Immature natural killer cell (primary cell): ENCODE data around the gene GPR160. TPM values are rescaled to one million over a fixed set of nuclear protein-coding genes. Genes with fewer than 3 reads are reported as not detected.

Experiments used
- DNase-seq, 3 donors: peaks; one replicate each; pipeline ENCODE4 v3.0.0; 2022; ENCODE audit warnings: mixed read lengths in 1 of 3
- H3K27ac Mint-ChIP-seq, 6 donors: one replicate each; pipeline ENCODE4 v1.8.0; 2020; ENCODE audit warnings: mixed read lengths in 6 of 6, mild to moderate bottlenecking in 5 of 6, inconsistent platforms in 4 of 6, moderate library complexity in 3 of 6
- H3K27me3 Mint-ChIP-seq, 3 donors: one replicate each; pipeline ENCODE4 v1.8.0; 2020 to 2021; ENCODE audit warnings: low read depth in 3 of 3, mild to moderate bottlenecking in 3 of 3, mixed read lengths in 3 of 3, moderate library complexity in 3 of 3, inconsistent platforms in 1 of 3
- H3K36me3 Mint-ChIP-seq, 3 donors: one replicate each; pipeline ENCODE4 v1.8.0; 2020; ENCODE audit warnings: mixed read lengths in 3 of 3, inconsistent platforms in 2 of 3, mild to moderate bottlenecking in 2 of 3
- H3K4me1 Mint-ChIP-seq, 2 donors: one replicate each; pipeline ENCODE4 v1.8.0; 2020; ENCODE audit warnings: inconsistent platforms in 2 of 2, mild to moderate bottlenecking in 2 of 2, mixed read lengths in 2 of 2, moderate library complexity in 1 of 2
- H3K4me3 Mint-ChIP-seq, 5 donors: one replicate each; pipeline ENCODE4 v1.8.0; 2020; ENCODE audit warnings: mild to moderate bottlenecking in 5 of 5, mixed read lengths in 5 of 5, inconsistent platforms in 3 of 5, moderate library complexity in 3 of 5
- H3K9me3 Mint-ChIP-seq, 6 donors: one replicate each; pipeline ENCODE4 v1.8.0; 2020; ENCODE audit warnings: mild to moderate bottlenecking in 6 of 6, mixed read lengths in 6 of 6, inconsistent platforms in 4 of 6, moderate library complexity in 3 of 6
- polyA plus RNA-seq, 3 donors: library from polyadenylated mRNA; unstranded; fragments of 300-500 nt; fragmentation: Illumina TruSeq; gene quantifications; one replicate each; pipeline ENCODE4 v1.2.3, GENCODE V29; 2021

Gene GPR160
- polyA plus RNA-seq, 3 donors from 2014 or later, result 3.4 to 3.7 (median 3.6) TPM

DNA sequence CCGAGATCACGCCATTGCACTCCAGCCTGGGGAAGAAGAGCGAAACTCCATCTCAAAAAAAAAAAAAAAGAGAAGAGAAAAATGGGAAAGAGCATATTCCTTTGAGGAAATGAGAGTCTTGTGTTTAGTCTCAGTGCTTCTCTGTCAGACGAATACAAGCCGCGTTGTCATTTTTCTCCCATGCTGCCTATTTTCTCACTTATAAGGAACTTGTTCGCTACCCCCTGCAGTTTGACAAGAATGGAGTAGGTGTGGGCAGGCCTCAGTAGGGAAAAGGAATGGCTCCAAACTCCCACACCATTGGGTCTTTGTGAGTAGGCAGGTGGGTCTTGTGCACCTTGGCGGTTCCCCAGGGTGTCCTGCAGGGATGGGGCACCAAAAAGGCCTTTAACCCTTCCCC, 6.5 kb downstream of the GPR160 start:
- no peak overlapping the region for H3K4me3 Mint-ChIP-seq
- no peaks in the 10 kb centered on the region for H3K4me1 Mint-ChIP-seq
- H3K36me3 Mint-ChIP-seq, result peaks cover 0 to 3% (median 0%) of the 10 kb centered on the region in 3 donors
- H3K27ac Mint-ChIP-seq, result no peak overlapping the region
- peaks cover 0 to 2% (median 0%) of the 10 kb centered on the region in 6 donors for H3K9me3 Mint-ChIP-seq
- DNase-seq, result no peak
- H3K27me3 Mint-ChIP-seq, result peaks cover 0 to 5% (median 0%) of the 10 kb centered on the region in 3 donors

DNA sequence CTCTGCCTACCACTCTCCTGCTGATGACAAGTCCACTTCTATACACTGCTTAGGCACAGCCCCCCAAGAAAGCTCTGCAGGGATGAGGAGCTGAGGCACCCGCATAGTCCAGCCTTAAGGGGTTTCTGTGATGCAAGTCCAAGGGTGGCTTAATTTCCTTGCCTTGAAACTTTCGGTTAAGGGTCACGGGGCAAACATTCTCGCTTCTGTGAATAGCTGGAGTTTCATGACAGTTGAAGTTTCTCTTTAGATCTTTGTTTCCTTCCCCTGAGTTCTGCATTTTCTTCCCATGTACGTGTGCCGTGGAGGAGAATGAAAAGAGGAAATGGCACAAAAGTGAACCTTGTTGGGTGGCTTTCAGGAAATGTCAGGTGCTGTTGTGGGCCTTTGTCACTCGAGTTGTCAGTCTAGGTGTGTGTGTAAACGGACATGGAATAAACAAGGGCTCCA, 7.0 kb downstream of the GPR160 start:
- Mint-ChIP-seq H3K4me3 (no peak overlapping the region), H3K4me1 (no peaks in the 10 kb centered on the region), H3K27ac (peak overlapping the region in 1 of 6 donors; percentile 36), H3K27me3 (peaks cover 0 to 5% (median 0%) of the 10 kb centered on the region in 3 donors), H3K36me3 (peaks cover 0 to 3% (median 0%) of the 10 kb centered on the region in 3 donors), H3K9me3 (peaks cover 0 to 2% (median 0%) of the 10 kb centered on the region in 6 donors)
- no peak for DNase-seq

DNA sequence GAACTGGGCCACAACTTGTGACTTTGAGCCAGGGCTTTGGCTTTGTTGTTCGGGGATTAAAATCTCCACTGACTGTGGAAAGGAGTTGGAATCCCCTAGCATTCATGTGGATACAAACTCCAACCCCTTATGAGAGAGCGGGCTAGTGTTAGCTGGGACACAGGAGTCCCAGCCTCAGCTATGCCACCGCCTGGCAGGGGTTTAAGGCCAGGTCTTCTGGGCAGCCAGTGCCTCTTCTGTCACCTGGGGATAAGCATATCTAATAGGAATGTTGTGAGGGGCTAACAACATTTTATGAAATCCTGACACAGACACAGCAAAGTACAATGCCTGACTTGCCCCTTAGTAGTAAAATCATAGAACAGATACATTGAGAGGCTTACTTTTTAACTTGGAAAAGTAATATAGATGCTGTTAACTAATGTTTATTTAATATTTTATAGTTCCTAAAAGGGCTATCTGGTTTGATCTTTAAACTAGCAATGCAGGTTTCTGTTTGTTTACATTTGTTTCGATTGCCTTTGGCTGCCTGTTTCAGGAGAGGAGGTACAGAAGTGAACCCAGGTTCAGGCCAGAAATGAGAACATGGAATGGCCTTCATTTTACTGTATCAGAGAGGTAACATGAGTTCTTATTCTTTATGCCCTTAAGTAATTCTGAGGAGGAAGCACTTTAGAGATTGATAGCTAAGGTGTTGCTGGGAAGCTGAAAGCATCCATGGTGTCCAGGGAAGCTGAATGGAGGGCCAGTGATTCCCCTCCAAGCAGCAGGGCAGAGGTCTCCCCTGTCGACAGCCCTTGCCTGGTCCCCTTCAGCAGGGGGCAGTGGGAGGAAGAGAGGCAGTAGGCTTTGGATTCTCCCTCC, 8.7 kb downstream of the GPR160 start:
- Mint-ChIP-seq H3K9me3 (peaks cover 0 to 2% (median 0%) of the 10 kb centered on the region in 6 donors), H3K27me3 (peaks cover 0 to 5% (median 0%) of the 10 kb centered on the region in 3 donors), H3K27ac (no peak overlapping the region), H3K36me3 (peaks cover 0 to 3% (median 0%) of the 10 kb centered on the region in 3 donors), H3K4me1 (no peaks in the 10 kb centered on the region), H3K4me3 (no peak overlapping the region)
- no peak for DNase-seq

- DNase-seq, result no peak
- peaks cover 0 to 3% (median 0%) of the 10 kb centered on the region in 3 donors for H3K36me3 Mint-ChIP-seq
- no peaks in the 10 kb centered on the region for H3K4me1 Mint-ChIP-seq
- H3K27ac Mint-ChIP-seq, result peak overlapping the region in 1 of 6 donors; percentile 12
- peaks cover 0 to 5% (median 0%) of the 10 kb centered on the region in 3 donors for H3K27me3 Mint-ChIP-seq
- H3K4me3 Mint-ChIP-seq, result no peak overlapping the region
- peaks cover 0 to 2% (median 0%) of the 10 kb centered on the region in 6 donors for H3K9me3 Mint-ChIP-seq
These were observed 9.3 kb downstream of the GPR160 start for GRCh38 chr3:170047133-170047404.

DNA sequence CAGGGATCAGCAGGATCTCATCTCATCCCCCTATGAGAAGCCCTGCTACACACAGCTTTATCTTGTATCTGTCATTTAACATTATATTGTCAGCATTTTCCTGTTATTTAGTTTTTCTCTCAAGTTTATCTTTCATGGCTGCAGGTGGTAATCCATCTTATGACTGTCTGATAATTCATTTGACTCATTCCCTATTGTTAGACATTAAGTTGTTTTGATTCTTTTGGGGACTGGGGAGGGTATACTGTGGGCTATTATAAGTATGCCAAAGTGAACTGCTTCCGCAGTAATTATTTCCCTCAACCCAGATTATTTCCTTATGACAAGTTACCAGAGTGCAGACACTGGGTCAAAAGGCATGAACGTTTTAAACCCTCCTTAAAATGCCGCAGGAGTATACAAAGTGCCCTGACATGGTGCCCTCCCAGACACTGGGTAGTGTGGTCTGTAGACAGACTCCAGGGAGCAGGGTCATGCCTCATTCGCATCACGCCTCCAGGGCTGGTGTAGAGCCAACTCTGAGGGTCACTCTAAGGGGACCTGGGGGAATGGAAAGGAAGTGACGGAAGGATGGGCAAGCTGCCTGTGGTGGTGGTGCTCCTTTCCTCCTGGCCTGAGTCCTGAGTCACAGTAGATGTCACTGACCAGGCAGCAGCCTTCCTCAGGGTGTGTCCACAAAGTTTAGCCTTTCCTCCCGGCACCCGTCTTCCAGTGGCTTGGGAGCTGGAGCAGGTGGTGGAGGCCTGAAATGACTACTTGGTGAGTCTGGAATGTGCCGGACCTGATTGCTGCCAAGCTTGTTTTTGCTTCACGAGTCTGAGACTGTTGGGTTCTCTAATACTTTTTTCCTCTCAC, 11.6 kb downstream of the GPR160 start:
- DNase-seq, result no peak
- no peak overlapping the region for H3K4me3 Mint-ChIP-seq

GRCh38 chr3:170050753-170051152, 13.0 kb downstream of the GPR160 start:
- no peak overlapping the region for H3K4me3 Mint-ChIP-seq
- H3K9me3 Mint-ChIP-seq, result no peaks in the 10 kb centered on the region
- H3K4me1 Mint-ChIP-seq, result no peaks in the 10 kb centered on the region
- peaks cover 0 to 2% (median 0%) of the 10 kb centered on the region in 3 donors for H3K27me3 Mint-ChIP-seq
- H3K27ac Mint-ChIP-seq, result no peak overlapping the region
- DNase-seq, result no peak
- H3K36me3 Mint-ChIP-seq, result peaks cover 0 to 4% (median 0%) of the 10 kb centered on the region in 3 donors

More for the DNA sequence above, 11.6 kb downstream of the GPR160 start:
- Mint-ChIP-seq H3K9me3 (no peaks in the 10 kb centered on the region), H3K36me3 (peaks cover 0 to 4% (median 0%) of the 10 kb centered on the region in 3 donors), H3K4me1 (no peaks in the 10 kb centered on the region), H3K27ac (no peak overlapping the region), H3K27me3 (peaks cover 0 to 4% (median 2%) of the 10 kb centered on the region in 3 donors)

DNA sequence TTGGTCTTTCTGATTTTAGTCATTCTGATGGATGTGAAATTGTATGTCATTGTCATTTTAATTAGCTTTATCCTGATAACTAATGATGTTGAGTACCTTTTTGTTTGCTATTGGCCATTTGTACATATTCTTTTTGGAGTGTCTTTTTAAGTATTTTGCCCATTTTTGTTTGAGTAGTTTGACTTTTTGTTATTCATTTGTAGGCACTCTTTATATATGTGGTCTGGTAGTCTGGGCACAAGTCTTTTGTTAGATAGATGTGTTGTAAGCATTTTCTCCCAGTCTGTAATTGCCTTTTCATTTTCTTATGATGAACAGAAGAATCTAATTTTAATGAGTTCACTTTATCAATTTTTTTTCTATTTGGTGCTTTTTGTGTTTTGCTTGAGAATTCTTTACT, 14.6 kb downstream of the GPR160 start:
- peaks cover 0 to 2% (median 0%) of the 10 kb centered on the region in 3 donors for H3K27me3 Mint-ChIP-seq
- H3K27ac Mint-ChIP-seq, result no peak overlapping the region
- H3K4me1 Mint-ChIP-seq, result no peaks in the 10 kb centered on the region

GRCh38 chr3:170054204-170054603, 16.4 kb downstream of the GPR160 start:
- Mint-ChIP-seq H3K9me3 (no peaks in the 10 kb centered on the region), H3K36me3 (peaks cover 0 to 4% (median 0%) of the 10 kb centered on the region in 3 donors), H3K4me1 (peaks cover 4 to 9% of the 10 kb centered on the region in 2 donors), H3K4me3 (no peak overlapping the region), H3K27me3 (peaks cover 0 to 2% (median 0%) of the 10 kb centered on the region in 3 donors), H3K27ac (no peak overlapping the region)
- DNase-seq, result no peak

More for the DNA sequence above, 14.6 kb downstream of the GPR160 start:
- Mint-ChIP-seq H3K9me3 (no peaks in the 10 kb centered on the region), H3K36me3 (peaks cover 0 to 4% (median 0%) of the 10 kb centered on the region in 3 donors), H3K4me3 (no peak overlapping the region)
- DNase-seq, result no peak

DNA sequence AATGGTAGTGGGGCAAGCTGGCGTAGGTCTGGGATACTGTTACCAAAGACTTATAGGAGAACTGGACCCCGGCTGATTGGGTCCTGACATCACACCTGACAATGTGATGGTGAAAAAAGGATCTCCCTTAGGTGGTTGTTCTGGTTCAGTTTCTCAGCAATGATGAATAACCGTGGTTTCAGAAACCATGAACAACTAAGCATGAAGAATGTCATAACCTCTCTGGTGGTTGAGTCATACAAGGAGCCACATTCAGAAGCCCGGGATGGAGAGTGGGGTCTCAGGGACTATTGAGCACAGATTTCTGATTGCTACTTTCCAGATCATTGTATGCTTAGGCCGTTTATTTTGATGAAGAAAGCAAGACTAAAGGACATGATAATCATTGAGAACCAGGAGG, 17.4 kb downstream of the GPR160 start:
- DNase-seq, result no peak
- H3K36me3 Mint-ChIP-seq, result peaks cover 0 to 4% (median 0%) of the 10 kb centered on the region in 3 donors
- H3K27ac Mint-ChIP-seq, result no peak overlapping the region
- H3K4me3 Mint-ChIP-seq, result no peak overlapping the region
- peaks cover 0 to 2% (median 0%) of the 10 kb centered on the region in 3 donors for H3K27me3 Mint-ChIP-seq
- no peaks in the 10 kb centered on the region for H3K9me3 Mint-ChIP-seq
- peaks cover 4 to 9% of the 10 kb centered on the region in 2 donors for H3K4me1 Mint-ChIP-seq

GRCh38 chr3:170056710-170057454, 19.1 kb downstream of the GPR160 start:
- H3K4me3 Mint-ChIP-seq, result no peak overlapping the region
- H3K4me1 Mint-ChIP-seq, result peaks cover 4 to 9% of the 10 kb centered on the region in 2 donors
- H3K27me3 Mint-ChIP-seq, result peaks cover 0 to 2% (median 0%) of the 10 kb centered on the region in 3 donors
- no peaks in the 10 kb centered on the region for H3K9me3 Mint-ChIP-seq
- H3K27ac Mint-ChIP-seq, result no peak overlapping the region
- DNase-seq, result no peak
- peaks cover 0 to 4% (median 0%) of the 10 kb centered on the region in 3 donors for H3K36me3 Mint-ChIP-seq

- Mint-ChIP-seq H3K4me3 (peak overlapping the region in 1 of 5 donors; percentile 30), H3K27ac (no peak overlapping the region), H3K4me1 (peaks cover 4 to 9% of the 10 kb centered on the region in 2 donors), H3K9me3 (no peaks in the 10 kb centered on the region), H3K36me3 (peaks cover 0 to 4% (median 0%) of the 10 kb centered on the region in 3 donors), H3K27me3 (peaks cover 0 to 2% (median 0%) of the 10 kb centered on the region in 3 donors)
- no peak for DNase-seq
These were observed 19.8 kb downstream of the GPR160 start for GRCh38 chr3:170057550-170057949.

- peaks cover 0 to 2% (median 0%) of the 10 kb centered on the region in 3 donors for H3K27me3 Mint-ChIP-seq
- H3K4me1 Mint-ChIP-seq, result peaks cover 4 to 9% of the 10 kb centered on the region in 2 donors
- DNase-seq, result no peak
- peak overlapping the region in 1 of 6 donors; percentile 54 for H3K27ac Mint-ChIP-seq
- H3K36me3 Mint-ChIP-seq, result no peaks in the 10 kb centered on the region
- H3K4me3 Mint-ChIP-seq, result peak overlapping the region in 1 of 5 donors; percentile 5
- no peaks in the 10 kb centered on the region for H3K9me3 Mint-ChIP-seq
These were observed 20.3 kb downstream of the GPR160 start for GRCh38 chr3:170058127-170058526.

DNA sequence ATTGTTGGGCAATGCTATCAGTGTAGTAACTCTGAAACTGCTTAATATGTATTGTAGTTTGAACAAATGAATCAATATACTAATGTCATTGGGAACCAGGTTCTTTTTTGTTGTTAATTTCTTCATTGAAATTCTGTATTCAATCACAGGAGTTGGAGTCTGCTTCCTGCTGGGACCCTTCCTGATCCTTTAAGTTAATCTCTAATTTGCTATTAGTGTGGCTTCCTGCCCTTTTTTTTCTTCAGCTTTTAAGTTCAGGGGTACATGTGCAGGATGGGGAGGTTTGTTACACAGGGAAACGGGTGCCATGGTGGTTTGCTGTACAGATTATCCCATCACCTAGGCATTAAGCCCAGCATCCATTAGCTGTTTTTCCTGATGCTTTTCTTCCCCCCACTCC, 21.7 kb downstream of the GPR160 start:
- H3K36me3 Mint-ChIP-seq, result peaks cover 0 to 3% (median 0%) of the 10 kb centered on the region in 3 donors
- H3K4me1 Mint-ChIP-seq, result peaks cover 4 to 9% of the 10 kb centered on the region in 2 donors
- no peaks in the 10 kb centered on the region for H3K9me3 Mint-ChIP-seq
- no peak overlapping the region for H3K4me3 Mint-ChIP-seq
- no peaks in the 10 kb centered on the region for H3K27me3 Mint-ChIP-seq
- no peak overlapping the region for H3K27ac Mint-ChIP-seq
- no peak for DNase-seq
